ENCODE results near the gene LIME1. TPM values are rescaled to one million over a fixed set of nuclear protein-coding genes. Genes with fewer than 3 reads are reported as not detected.
A peak's percentile ranks its signal among the peaks of the same experiment; 100 is the strongest.

LIME1 gene
- total RNA-seq, 1 experiment from 2014 or later, result 13.5 TPM

GRCh38 chr20:63738687-63739129 lies 2.2 kb downstream of the LIME1 start:
- DNase-seq, result peak; percentile 79
- no peak overlapping the region for H2BK15ac ChIP-seq (ENCODE audit: low read depth, low read length)
- H3K23ac ChIP-seq (ENCODE audit: insufficient read length, low read depth, low read length), result no peak overlapping the region
- H3K4me1 Mint-ChIP-seq, result peaks cover 0 to 2% of the 10 kb centered on the region in 2 experiments; a peak in 1 of 4 replicates
- no peak overlapping the region for H3K4ac ChIP-seq (ENCODE audit: low read depth, low read length)
- no peak overlapping the region for H3K27ac Mint-ChIP-seq
- H3K27ac ChIP-seq (ENCODE audit: insufficient read length, low read depth, low read length), result no peak overlapping the region
- H2BK5ac ChIP-seq (ENCODE audit: insufficient read length, low read length), result no peak overlapping the region
- no peak overlapping the region for H3K14ac ChIP-seq (ENCODE audit: insufficient read depth, low read length)
- H3K9ac ChIP-seq (ENCODE audit: extremely low read depth, insufficient read length, low read length), result no peak overlapping the region
- no peak overlapping the region for H3T11ph ChIP-seq (ENCODE audit: low read length)
- peak overlapping the region; percentile 37 for H3K4me2 ChIP-seq (ENCODE audit: insufficient read depth, insufficient read length, low read length)
- no peak overlapping the region for H3K56ac ChIP-seq (ENCODE audit: insufficient read length, low read depth, low read length)
- no peaks in the 10 kb centered on the region for H3K9me3 Mint-ChIP-seq
- H2AFZ ChIP-seq (ENCODE audit: low read length), result no peak overlapping the region
- H4K91ac ChIP-seq (ENCODE audit: insufficient read length, low read depth, low read length), result no peak overlapping the region
- H3K27me3 Mint-ChIP-seq (ENCODE audit: low read depth), result no peaks in the 10 kb centered on the region; the same call in 1 of the 2 replicates
- no peaks in the 10 kb centered on the region for H3K27me3 ChIP-seq (ENCODE audit: insufficient read depth, low read length)
- WGBS (ENCODE audit: extremely low coverage, insufficient read length, low lambda C conversion rate), result no CpG with 5 or more reads among the region's 26 CpGs
- H4K8ac ChIP-seq (replicated peaks; ENCODE audit: insufficient read length, low read depth, low read length), result no peak overlapping the region
- H3K18ac ChIP-seq (ENCODE audit: insufficient read length, low read depth, low read length), result no peak overlapping the region
- H3K79me1 ChIP-seq (ENCODE audit: insufficient read depth, low read depth, low read length, poor library complexity, severe bottlenecking), result no peaks in the 10 kb centered on the region
- no peaks in the 10 kb centered on the region for H3K9me3 ChIP-seq (ENCODE audit: control insufficient read depth, low read depth, low read length)
- no peaks in the 10 kb centered on the region for H4K20me1 ChIP-seq (ENCODE audit: control insufficient read depth, insufficient read depth, insufficient read length)
- peaks cover 5 to 19% (median 13%) of the 10 kb centered on the region in 3 experiments; a peak in 6 of 7 replicates for H3K36me3 Mint-ChIP-seq (ENCODE audit: insufficient read depth in 1 of 3, low read depth in 3 of 3)
- TF ChIP-seq CTCF (conservative IDR thresholded peaks at IDR 0.05), result no peak
- no peak overlapping the region for H2BK20ac ChIP-seq (ENCODE audit: low read depth, low read length, poor library complexity, severe bottlenecking)
- no peak overlapping the region for H2BK12ac ChIP-seq (ENCODE audit: insufficient read length, low read depth, low read length)
- H3K4me3 Mint-ChIP-seq, result peak overlapping the region; percentile 14 to 17; a peak in 2 of 5 replicates
- no peak overlapping the region for H2AK5ac ChIP-seq (ENCODE audit: insufficient read length, low read length)
- H3K79me2 ChIP-seq (ENCODE audit: insufficient read depth, low read length), result no peaks in the 10 kb centered on the region
- H2BK120ac ChIP-seq (ENCODE audit: low read depth, low read length, poor library complexity, severe bottlenecking), result no peak overlapping the region
- H3K4me1 ChIP-seq (ENCODE audit: insufficient read depth, low read length), result no peaks in the 10 kb centered on the region
- peaks cover 9% of the 10 kb centered on the region for H3K23me2 ChIP-seq (ENCODE audit: insufficient read length, low read depth, low read length, poor library complexity, severe bottlenecking)
- no peak overlapping the region for H4K5ac ChIP-seq (ENCODE audit: insufficient read length, low read depth, low read length)
